RCC 7860 (cell line): ENCODE results near the gene PLAC1.

Experiments used
- DNase-seq: peaks from one replicate; pipeline ENCODE4 v3.0.0-alpha.2; 2015; ENCODE audit warnings: low spot score
- FAIRE-seq: peaks from 2 replicates; lab custom pipeline; 2012; peaks lifted over from hg19 to GRCh38; lab: Jason Lieb, UNC

The PLAC1 gene

GRCh38 chrX:134658002-134658759, at the start of gene PLAC1:
Gene PLAC1, minus strand, starts transcription at chrX:134658471. Its CDS starts 91,789 bp downstream, at chrX:134566682.
- DNase-seq, result no peak
- FAIRE-seq, result no peak

GRCh38 chrX:134706138-134706537, 47.9 kb upstream of the PLAC1 start:
- no peak for FAIRE-seq
- DNase-seq, result no peak

- no peak for FAIRE-seq
- DNase-seq, result no peak
Measured at GRCh38 chrX:134695999-134696398, 37.7 kb upstream of the PLAC1 start.

- DNase-seq (no peak), FAIRE-seq (no peak)
Measured at GRCh38 chrX:134694333-134695322, 36.4 kb upstream of the PLAC1 start.

- FAIRE-seq (no peak), DNase-seq (no peak)
Measured at GRCh38 chrX:134693644-134694043, 35.4 kb upstream of the PLAC1 start.

- FAIRE-seq (peak; percentile 25), DNase-seq (peak; percentile 70)
Measured at GRCh38 chrX:134692990-134693389, 34.7 kb upstream of the PLAC1 start.

- FAIRE-seq, result no peak
Measured at GRCh38 chrX:134692233-134692632, 34.0 kb upstream of the PLAC1 start.

GRCh38 chrX:134691453-134691852, 33.2 kb upstream of the PLAC1 start:
- no peak for FAIRE-seq
- no peak for DNase-seq

More at GRCh38 chrX:134692233-134692632, 34.0 kb upstream of the PLAC1 start:
- DNase-seq, result no peak

GRCh38 chrX:134688839-134689238, 30.6 kb upstream of the PLAC1 start:
- DNase-seq, result peak; percentile 82
- FAIRE-seq, result peak; percentile 92

- FAIRE-seq, result no peak
- DNase-seq, result no peak
Measured at GRCh38 chrX:134688031-134688823, 30.0 kb upstream of the PLAC1 start.

GRCh38 chrX:134685668-134686067, 27.4 kb upstream of the PLAC1 start:
- FAIRE-seq (no peak), DNase-seq (no peak)

- no peak for FAIRE-seq
- DNase-seq, result no peak
Measured at GRCh38 chrX:134684956-134685355, 26.7 kb upstream of the PLAC1 start.

- FAIRE-seq (no peak), DNase-seq (no peak)
Measured at GRCh38 chrX:134683351-134684005, 25.2 kb upstream of the PLAC1 start.

GRCh38 chrX:134682081-134682480, 23.8 kb upstream of the PLAC1 start:
- DNase-seq (no peak), FAIRE-seq (no peak)

GRCh38 chrX:134679644-134680043, 21.4 kb upstream of the PLAC1 start:
- no peak for FAIRE-seq
- DNase-seq, result no peak

GRCh38 chrX:134679221-134679620, 20.9 kb upstream of the PLAC1 start:
- no peak for FAIRE-seq
- no peak for DNase-seq

GRCh38 chrX:134677332-134677731, 19.1 kb upstream of the PLAC1 start:
- FAIRE-seq, result no peak
- DNase-seq, result no peak

- DNase-seq (peak; percentile 79), FAIRE-seq (peak; percentile 60)
Measured at GRCh38 chrX:134676436-134676835, 18.2 kb upstream of the PLAC1 start.

- no peak for FAIRE-seq
- no peak for DNase-seq
Measured at GRCh38 chrX:134673123-134673522, 14.9 kb upstream of the PLAC1 start.

- FAIRE-seq (no peak), DNase-seq (no peak)
Measured at GRCh38 chrX:134672101-134672500, 13.8 kb upstream of the PLAC1 start.
